Endodermal cell (in vitro differentiated cells): ENCODE results near the gene FUT7. TPM values are rescaled to one million over a fixed set of nuclear protein-coding genes. Genes with fewer than 3 reads are reported as not detected.
A peak's percentile ranks its signal among the peaks of the same experiment; 100 is the strongest.

Experiments
- DNase-seq: peaks from one replicate; pipeline ENCODE4 v3.0.0-alpha.2; 2017
- H3K27ac ChIP-seq: 2 replicates; pipeline ENCODE4 v1.5.1; 2013; ENCODE audit warnings: mild to moderate bottlenecking, low read depth, low read length, moderate library complexity
- H3K27me3 ChIP-seq: 2 replicates; pipeline ENCODE4 v1.6.1; 2013; ENCODE audit warnings: mild to moderate bottlenecking, low read length, moderate library complexity; ENCODE audit not compliant: insufficient read depth, control insufficient read depth, poor library complexity, severe bottlenecking
- H3K36me3 ChIP-seq: 2 replicates; pipeline ENCODE4 v1.7.0; 2013; ENCODE audit warnings: mild to moderate bottlenecking, low read length, moderate library complexity; ENCODE audit not compliant: control insufficient read depth, insufficient read depth
- H3K4me1 ChIP-seq: one replicate; pipeline ENCODE4 v1.7.0; 2013; ENCODE audit warnings: low read length; ENCODE audit not compliant: control insufficient read depth, insufficient read depth
- H3K4me3 ChIP-seq: 2 replicates; pipeline ENCODE4 v1.5.1; 2013; ENCODE audit warnings: mild to moderate bottlenecking, low read length, moderate library complexity
- H3K9ac ChIP-seq: 2 replicates; pipeline ENCODE4 v1.6.1; 2013; ENCODE audit warnings: mild to moderate bottlenecking, low read length, moderate library complexity; ENCODE audit not compliant: poor library complexity, severe bottlenecking; ENCODE audit errors: extremely low read depth
- H3K9me3 ChIP-seq: 2 replicates; pipeline ENCODE4 v1.6.1; 2013; ENCODE audit warnings: mild to moderate bottlenecking, low read length, moderate library complexity; ENCODE audit not compliant: control insufficient read depth
- H3K27ac Mint-ChIP-seq: 2 replicates; pipeline ENCODE4 v1.8.0; 2020; ENCODE audit warnings: mixed read lengths
- H3K27me3 Mint-ChIP-seq: 2 replicates; pipeline ENCODE4 v1.8.0; 2021; ENCODE audit warnings: mild to moderate bottlenecking, mixed read lengths; ENCODE audit not compliant: insufficient read depth
- H3K36me3 Mint-ChIP-seq: 2 replicates; pipeline ENCODE4 v1.8.0; 2020; ENCODE audit warnings: low read depth, mixed read lengths
- H3K4me1 Mint-ChIP-seq: 2 replicates; pipeline ENCODE4 v1.8.0; 2020; ENCODE audit warnings: mixed read lengths
- H3K4me3 Mint-ChIP-seq: 2 replicates; pipeline ENCODE4 v1.8.0; 2020; ENCODE audit warnings: mild to moderate bottlenecking, moderate library complexity, mixed read lengths
- H3K9me3 Mint-ChIP-seq: 2 replicates; pipeline ENCODE4 v1.8.0; 2020; ENCODE audit warnings: mild to moderate bottlenecking, mixed read lengths
- WGBS, 2 experiments: methylation state at CpG; one replicate each; pipeline versions ENCODE4 v1.1.5 to v1.1.7; 2013; ENCODE audit warnings: missing lambda C conversion rate in 2 of 2, mixed read lengths in 1 of 2; ENCODE audit not compliant: insufficient coverage in 1 of 2, insufficient read length in 1 of 2; 5-methylcytosine and 5-hydroxymethylcytosine counted together
- total RNA-seq, 2 donors: library from RNA; stranded (reverse); fragmentation: NEBNext Ultra II Directional in 1 of 2; extraction: Animal tissue kit (Norgen Biotek cat#: 25700) in 1 of 2; gene quantifications; 2 replicates in 1 of 2; 3 replicates in 1 of 2; pipeline ENCODE4 v1.2.1, GENCODE V29; 2021
- TF ChIP-seq, protein P1 (sequence below): fragments of 200-600 bp; sonication (generic); conservative IDR thresholded peaks from 2 replicates; pipeline ENCODE4 v1.5.0; 2021; ENCODE audit warnings: antibody characterized with exemption, mild to moderate bottlenecking

FUT7 gene
- total RNA-seq, 2 donors from 2014 or later, result not detected

DNA sequence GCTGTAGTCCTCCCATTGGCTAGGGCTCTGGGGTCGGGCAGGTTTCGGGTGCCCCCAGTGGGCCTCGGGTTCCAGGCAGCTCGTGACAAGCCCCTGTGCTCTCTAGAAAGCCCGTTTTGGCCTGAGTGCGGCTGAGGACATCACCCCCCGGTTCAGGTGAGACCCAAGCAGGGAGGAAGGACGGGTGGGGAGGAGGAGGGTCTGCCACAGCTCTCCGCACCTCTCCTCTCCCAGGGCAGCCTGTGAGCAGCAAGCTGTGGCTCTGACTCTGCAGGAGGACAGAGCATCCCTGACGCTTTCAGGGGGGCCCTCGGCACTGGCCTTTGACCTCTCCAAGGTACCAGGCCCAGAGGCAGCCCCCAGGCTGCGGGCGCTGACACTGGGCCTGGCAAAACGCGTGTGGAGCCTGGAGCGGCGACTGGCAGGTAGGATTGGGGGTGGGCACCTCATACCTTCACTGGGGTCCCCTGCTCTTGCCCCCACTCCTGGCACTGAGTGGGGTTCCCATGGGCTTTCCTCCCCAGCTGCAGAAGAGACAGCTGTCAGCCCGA, 39.0 kb downstream of the FUT7 start:
- no peaks in the 10 kb centered on the region for H3K27me3 ChIP-seq
- TF ChIP-seq, protein P1, sequence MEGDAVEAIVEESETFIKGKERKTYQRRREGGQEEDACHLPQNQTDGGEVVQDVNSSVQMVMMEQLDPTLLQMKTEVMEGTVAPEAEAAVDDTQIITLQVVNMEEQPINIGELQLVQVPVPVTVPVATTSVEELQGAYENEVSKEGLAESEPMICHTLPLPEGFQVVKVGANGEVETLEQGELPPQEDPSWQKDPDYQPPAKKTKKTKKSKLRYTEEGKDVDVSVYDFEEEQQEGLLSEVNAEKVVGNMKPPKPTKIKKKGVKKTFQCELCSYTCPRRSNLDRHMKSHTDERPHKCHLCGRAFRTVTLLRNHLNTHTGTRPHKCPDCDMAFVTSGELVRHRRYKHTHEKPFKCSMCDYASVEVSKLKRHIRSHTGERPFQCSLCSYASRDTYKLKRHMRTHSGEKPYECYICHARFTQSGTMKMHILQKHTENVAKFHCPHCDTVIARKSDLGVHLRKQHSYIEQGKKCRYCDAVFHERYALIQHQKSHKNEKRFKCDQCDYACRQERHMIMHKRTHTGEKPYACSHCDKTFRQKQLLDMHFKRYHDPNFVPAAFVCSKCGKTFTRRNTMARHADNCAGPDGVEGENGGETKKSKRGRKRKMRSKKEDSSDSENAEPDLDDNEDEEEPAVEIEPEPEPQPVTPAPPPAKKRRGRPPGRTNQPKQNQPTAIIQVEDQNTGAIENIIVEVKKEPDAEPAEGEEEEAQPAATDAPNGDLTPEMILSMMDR, result no peak
- Mint-ChIP-seq H3K36me3 (peaks cover 4% of the 10 kb centered on the region), H3K27ac (no peak overlapping the region), H3K27me3 (peaks cover 11% of the 10 kb centered on the region), H3K4me1 (peaks cover 6% of the 10 kb centered on the region), H3K9me3 (peaks cover 17% of the 10 kb centered on the region), H3K4me3 (peak overlapping the region; percentile 73)
- peaks cover 9% of the 10 kb centered on the region for H3K36me3 ChIP-seq
- peaks cover 4% of the 10 kb centered on the region for H3K4me1 ChIP-seq
- H3K4me3 ChIP-seq, result peak overlapping the region; percentile 90
- 46 to 56% methylated on average over 10 to 18 of the region's 18 CpGs for WGBS, 2 experiments
- DNase-seq, result peak; percentile 72
- H3K9me3 ChIP-seq, result peaks cover 14% of the 10 kb centered on the region
- H3K9ac ChIP-seq, result peak overlapping the region; percentile 47
- H3K27ac ChIP-seq, result no peak overlapping the region

DNA sequence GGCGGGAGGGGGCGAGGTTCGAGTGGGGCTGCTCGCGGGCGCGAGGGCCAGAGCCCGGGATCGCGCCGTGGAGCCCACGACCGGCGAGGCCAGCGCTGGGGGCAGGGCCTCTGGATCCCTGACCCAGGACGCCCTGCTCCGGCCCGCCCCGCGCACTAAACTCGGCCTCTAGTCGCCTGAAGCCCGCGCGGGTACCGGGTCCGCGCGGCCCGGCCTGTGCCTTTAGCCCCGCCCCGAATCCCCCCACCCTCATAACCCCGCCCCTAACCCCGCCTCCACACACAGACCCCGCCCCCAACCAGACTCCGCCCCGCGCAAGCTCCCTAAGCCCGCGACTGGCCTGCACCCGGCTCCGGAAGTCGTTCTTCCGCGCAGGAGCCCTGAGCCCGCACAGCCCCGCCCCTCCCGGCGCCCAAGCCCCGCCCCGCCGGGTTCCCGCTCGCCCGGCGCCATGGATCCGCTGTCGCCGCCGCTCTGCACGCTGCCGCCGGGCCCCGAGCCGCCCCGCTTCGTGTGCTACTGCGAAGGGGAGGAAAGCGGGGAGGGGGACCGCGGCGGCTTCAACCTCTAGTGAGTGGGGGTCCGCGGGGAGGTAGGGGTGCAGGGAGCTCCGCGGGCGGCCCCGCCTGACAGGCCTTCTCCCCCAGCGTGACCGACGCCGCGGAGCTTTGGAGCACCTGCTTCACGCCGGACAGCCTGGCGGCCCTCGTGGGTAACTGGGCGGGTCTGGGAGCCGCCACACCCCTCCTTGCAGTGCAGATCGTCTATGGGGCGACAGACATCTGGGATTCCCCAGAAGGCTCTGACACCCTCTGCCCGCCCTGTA, 39.7 kb downstream of the FUT7 start, which contains the start of gene PAXX:
TSS of gene PAXX (plus strand) at position 430 of the 826 bp plus-strand sequence. CDS start at position 452, 22 bp downstream.
- peaks cover 4% of the 10 kb centered on the region for H3K36me3 Mint-ChIP-seq
- H3K9ac ChIP-seq, result peak within 1 kb of the TSS; percentile 47
- H3K27me3 Mint-ChIP-seq, result peaks cover 18% of the 10 kb centered on the region
- peak within 1 kb of the TSS; percentile 90 for H3K4me3 ChIP-seq
- peak within 1 kb of the TSS; percentile 73 for H3K4me3 Mint-ChIP-seq
- peaks cover 4% of the 10 kb centered on the region for H3K4me1 ChIP-seq
- H3K27ac Mint-ChIP-seq, result no peak within 1 kb of the TSS
- H3K27me3 ChIP-seq, result no peaks in the 10 kb centered on the region
- no peak within 1 kb of the TSS for H3K27ac ChIP-seq
- H3K9me3 ChIP-seq, result peaks cover 14% of the 10 kb centered on the region
- peak; percentile 96 for DNase-seq
- 4 to 17% methylated on average over 20 to 88 of the region's 92 CpGs for WGBS, 2 experiments
- peaks cover 6% of the 10 kb centered on the region for H3K4me1 Mint-ChIP-seq
- H3K9me3 Mint-ChIP-seq, result peaks cover 17% of the 10 kb centered on the region
- H3K36me3 ChIP-seq, result peaks cover 9% of the 10 kb centered on the region
- TF ChIP-seq, protein P1, result no peak

DNA sequence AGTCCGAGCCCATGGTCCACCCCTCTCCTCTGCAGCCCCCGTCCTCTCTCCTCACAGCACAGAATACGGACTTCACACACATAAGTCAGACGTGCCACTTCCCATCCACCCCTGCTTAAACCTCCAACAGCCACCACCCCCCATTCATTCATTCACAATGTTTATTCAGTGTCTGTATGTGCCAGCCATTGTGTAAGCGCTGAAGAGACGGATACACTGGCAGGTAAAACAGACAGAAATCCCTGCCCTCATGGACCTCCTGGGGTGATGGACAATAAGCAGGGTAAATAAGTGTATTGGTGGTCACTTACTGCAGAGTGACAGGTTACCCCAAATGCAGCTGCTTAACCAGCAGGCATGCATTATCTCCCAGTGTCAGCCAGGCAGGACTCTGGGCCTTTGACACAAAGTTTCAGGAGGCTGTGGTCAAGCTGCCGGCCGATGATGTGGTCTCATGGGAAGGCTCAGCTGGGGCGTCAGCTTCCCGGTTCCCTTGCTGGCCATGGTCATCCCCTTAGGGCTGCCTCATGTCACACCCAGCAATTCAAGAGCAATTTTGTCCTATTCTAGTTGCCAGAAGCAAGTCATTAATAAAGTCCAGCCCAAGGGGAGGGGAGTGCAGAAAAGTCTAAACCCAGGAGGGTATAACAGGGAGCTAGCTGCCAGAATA, 41.5 kb downstream of the FUT7 start:
- H3K27ac Mint-ChIP-seq, result peak overlapping the region; percentile 9

More for the DNA sequence above, 41.5 kb downstream of the FUT7 start:
- Histone ChIP-seq H3K4me1 (no peaks in the 10 kb centered on the region), H3K27ac (no peak overlapping the region), H3K4me3 (no peak overlapping the region), H3K27me3 (no peaks in the 10 kb centered on the region), H3K36me3 (peaks cover 9% of the 10 kb centered on the region), H3K9me3 (peaks cover 14% of the 10 kb centered on the region), H3K9ac (no peak overlapping the region)
- peaks cover 4% of the 10 kb centered on the region for H3K36me3 Mint-ChIP-seq
- H3K4me3 Mint-ChIP-seq, result peak overlapping the region; percentile 0
- no peak for DNase-seq
- WGBS, 2 experiments, result 87 to 88% methylated on average over 7 to 10 of the region's 10 CpGs
- H3K27me3 Mint-ChIP-seq, result peaks cover 26% of the 10 kb centered on the region
- TF ChIP-seq, protein P1, result no peak
- peaks cover 17% of the 10 kb centered on the region for H3K9me3 Mint-ChIP-seq
- peaks cover 6% of the 10 kb centered on the region for H3K4me1 Mint-ChIP-seq
